CD4-positive, alpha-beta T cell (primary cell): Measurements from ENCODE around the gene MTARC1. TPM values are rescaled to one million over a fixed set of nuclear protein-coding genes. Genes with fewer than 3 reads are reported as not detected.

Source experiments
- ATAC-seq: fragments of 200-7000 bp; cut with Tn5 transposase; one replicate; pipeline ENCODE4 v1.10.0; 2022; ENCODE audit warnings: mild to moderate bottlenecking; ENCODE audit not compliant: poor library complexity
- CTCF ChIA-PET: fragments of 350-600 bp; sonication (Branson Sonifier 250); formaldehyde crosslinking; loops from one replicate; lab custom pipeline; 2021; ENCODE audit warnings: antibody characterized with exemption, inconsistent platforms; lab: Charles Lee
- POLR2A ChIA-PET: fragments of 350-600 bp; sonication (Branson Sonifier 250); formaldehyde crosslinking; loops from one replicate; lab custom pipeline; 2021; ENCODE audit warnings: antibody characterized with exemption, inconsistent platforms; lab: Charles Lee
- DNase-seq, 14 experiments: peaks; one replicate each; pipeline ENCODE4 v3.0.0-alpha.2; 2013 to 2020; ENCODE audit warnings: mixed read lengths in 2 of 14
- H3K27ac ChIP-seq, 2 donors: one replicate each; pipeline versions ENCODE4 v1.5.1 to v1.7.0; 2013; ENCODE audit warnings: low read length in 2 of 2, low read depth in 1 of 2, mild to moderate bottlenecking in 1 of 2
- H3K27me3 ChIP-seq, 2 experiments: 1 replicate in 1 of 2; 2 replicates in 1 of 2; pipeline versions ENCODE4 v1.6.1 to v1.7.0; 2013; ENCODE audit warnings: low read length in 2 of 2, control low read depth in 1 of 2, mild to moderate bottlenecking in 1 of 2, moderate library complexity in 1 of 2; ENCODE audit not compliant: insufficient read depth in 2 of 2, control insufficient read depth in 1 of 2
- H3K36me3 ChIP-seq: one replicate; pipeline ENCODE4 v1.6.1; 2013; ENCODE audit warnings: low read length, control low read depth; ENCODE audit not compliant: insufficient read depth
- H3K4me1 ChIP-seq: one replicate; pipeline ENCODE4 v1.6.1; 2013; ENCODE audit warnings: low read length, control low read depth; ENCODE audit not compliant: insufficient read depth
- H3K4me3 ChIP-seq: one replicate; pipeline ENCODE4 v1.5.1; 2013; ENCODE audit warnings: mild to moderate bottlenecking, low read length, moderate library complexity
- H3K9me3 ChIP-seq, 2 experiments: 1 replicate in 1 of 2; 2 replicates in 1 of 2; pipeline versions ENCODE4 v1.6.1 to v1.7.0; 2013; ENCODE audit warnings: low read length in 2 of 2, mild to moderate bottlenecking in 2 of 2, control low read depth in 1 of 2, moderate library complexity in 1 of 2; ENCODE audit not compliant: control insufficient read depth in 1 of 2, insufficient read depth in 1 of 2
- H3K27ac Mint-ChIP-seq: one replicate; pipeline ENCODE4 v1.8.0; 2020; ENCODE audit warnings: mixed read lengths
- H3K27me3 Mint-ChIP-seq: one replicate; pipeline ENCODE4 v1.8.0; 2021; ENCODE audit warnings: mixed read lengths
- H3K36me3 Mint-ChIP-seq: one replicate; pipeline ENCODE4 v1.8.0; 2021; ENCODE audit warnings: low read depth, mixed read lengths
- H3K4me1 Mint-ChIP-seq: one replicate; pipeline ENCODE4 v1.8.0; 2021; ENCODE audit warnings: low read depth, mixed read lengths
- H3K4me3 Mint-ChIP-seq: one replicate; pipeline ENCODE4 v1.8.0; 2020; ENCODE audit warnings: mild to moderate bottlenecking, mixed read lengths
- H3K9me3 Mint-ChIP-seq: one replicate; pipeline ENCODE4 v1.8.0; 2020; ENCODE audit warnings: mixed read lengths
- intact Hi-C, 2 experiments: fragments of 100-400 bp; cut with DNase I in 1 of 2; cut with micrococcal nuclease in 1 of 2; formaldehyde crosslinking; loops; one replicate each; pipeline versions ENCODE4 v1.15.1 to v1.9.0; 2023 to 2025; cut with DNase I, micrococcal nuclease
- total RNA-seq, 174 experiments: library from RNA in 2 of 174; stranded (reverse) in 2 of 174; gene quantifications; one replicate each; pipeline ENCODE4 v1.2.3 and lab custom pipeline; 2021 to 2026
- TF ChIP-seq, protein P1 (sequence below): fragments of 200-600 bp; IDR thresholded peaks from one replicate; pipeline ENCODE4 v1.8.0; 2022; ENCODE audit warnings: antibody characterized with exemption, mild to moderate bottlenecking

Gene MTARC1
- total RNA-seq, 2 experiments from 2014 or later: not detected

DNA sequence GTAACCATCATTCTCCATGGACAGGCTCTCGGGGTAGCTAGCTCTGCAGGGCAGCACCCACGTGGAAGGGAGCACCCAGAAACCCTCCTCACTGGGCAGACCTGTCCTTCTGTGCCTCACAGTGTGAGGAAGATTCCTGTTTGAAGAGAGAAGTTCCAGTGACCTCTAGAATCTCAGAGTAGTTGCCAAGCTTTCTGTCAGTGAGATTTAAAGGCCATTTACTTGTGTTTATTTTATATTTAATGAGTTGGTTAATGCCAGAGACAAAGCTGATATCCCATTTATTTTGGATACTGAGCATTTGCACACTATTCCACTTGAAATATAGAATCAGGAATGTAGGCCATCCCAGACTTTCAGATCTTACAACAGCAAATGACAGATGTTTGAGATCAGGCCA lies 28.7 kb downstream of the MTARC1 start:
- POLR2A ChIA-PET: no interaction called here
- Histone ChIP-seq H3K27me3 (no peaks in the 10 kb centered on the region), H3K4me1 (peaks cover 3% of the 10 kb centered on the region), H3K27ac (no peak overlapping the region), H3K9me3 (no peaks in the 10 kb centered on the region), H3K4me3 (no peak overlapping the region), H3K36me3 (no peaks in the 10 kb centered on the region)
- Mint-ChIP-seq H3K27ac (no peak overlapping the region), H3K27me3 (peaks cover 34% of the 10 kb centered on the region), H3K36me3 (no peaks in the 10 kb centered on the region), H3K9me3 (no peaks in the 10 kb centered on the region), H3K4me3 (no peak overlapping the region), H3K4me1 (peaks cover 4% of the 10 kb centered on the region)
- TF ChIP-seq, protein P1, sequence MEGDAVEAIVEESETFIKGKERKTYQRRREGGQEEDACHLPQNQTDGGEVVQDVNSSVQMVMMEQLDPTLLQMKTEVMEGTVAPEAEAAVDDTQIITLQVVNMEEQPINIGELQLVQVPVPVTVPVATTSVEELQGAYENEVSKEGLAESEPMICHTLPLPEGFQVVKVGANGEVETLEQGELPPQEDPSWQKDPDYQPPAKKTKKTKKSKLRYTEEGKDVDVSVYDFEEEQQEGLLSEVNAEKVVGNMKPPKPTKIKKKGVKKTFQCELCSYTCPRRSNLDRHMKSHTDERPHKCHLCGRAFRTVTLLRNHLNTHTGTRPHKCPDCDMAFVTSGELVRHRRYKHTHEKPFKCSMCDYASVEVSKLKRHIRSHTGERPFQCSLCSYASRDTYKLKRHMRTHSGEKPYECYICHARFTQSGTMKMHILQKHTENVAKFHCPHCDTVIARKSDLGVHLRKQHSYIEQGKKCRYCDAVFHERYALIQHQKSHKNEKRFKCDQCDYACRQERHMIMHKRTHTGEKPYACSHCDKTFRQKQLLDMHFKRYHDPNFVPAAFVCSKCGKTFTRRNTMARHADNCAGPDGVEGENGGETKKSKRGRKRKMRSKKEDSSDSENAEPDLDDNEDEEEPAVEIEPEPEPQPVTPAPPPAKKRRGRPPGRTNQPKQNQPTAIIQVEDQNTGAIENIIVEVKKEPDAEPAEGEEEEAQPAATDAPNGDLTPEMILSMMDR: no peak
- CTCF ChIA-PET: no interaction called here
- intact Hi-C loops: loop anchor here in 1 of 2 experiments (10.0 kb wide), 1 partner anchor 1189 kb away; no protein-coding TSS in a partner anchor
- DNase-seq: no peak
- ATAC-seq: no peak

DNA sequence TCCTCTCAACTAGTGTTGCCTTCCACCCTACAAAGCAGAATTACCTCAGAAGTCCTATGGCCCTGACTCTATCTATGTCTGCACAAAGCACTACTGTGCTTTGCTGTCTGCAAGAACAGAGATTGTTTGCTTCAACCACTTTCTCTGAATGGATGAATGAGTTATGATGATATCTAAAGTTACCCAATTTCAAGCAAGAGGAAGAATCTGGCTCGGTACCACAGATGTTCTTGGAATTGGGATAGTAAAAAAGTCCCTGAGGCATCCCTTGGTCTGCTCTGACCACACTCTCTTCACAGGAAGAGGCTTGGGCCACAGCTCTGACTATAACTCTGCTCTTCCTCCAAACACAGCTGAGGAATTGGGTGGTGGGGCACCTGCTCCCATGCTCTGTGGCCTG lies 31.2 kb downstream of the MTARC1 start:
- intact Hi-C loops: loop anchor here in 1 of 2 experiments (10.0 kb wide), 1 partner anchor 1187 kb away; no protein-coding TSS in a partner anchor
- DNase-seq: no peak
- TF ChIP-seq, protein P1: no peak
- Histone ChIP-seq H3K4me3 (no peak overlapping the region), H3K27ac (no peak overlapping the region), H3K4me1 (no peaks in the 10 kb centered on the region), H3K36me3 (no peaks in the 10 kb centered on the region), H3K27me3 (no peaks in the 10 kb centered on the region), H3K9me3 (no peaks in the 10 kb centered on the region)
- no peak for ATAC-seq
- CTCF ChIA-PET: no interaction called here
- H3K27me3 Mint-ChIP-seq: peaks cover 22% of the 10 kb centered on the region
- no peak overlapping the region for H3K4me3 Mint-ChIP-seq
- no peak overlapping the region for H3K27ac Mint-ChIP-seq
- POLR2A ChIA-PET: no interaction called here
- no peaks in the 10 kb centered on the region for H3K9me3 Mint-ChIP-seq
- H3K4me1 Mint-ChIP-seq: no peaks in the 10 kb centered on the region
- no peaks in the 10 kb centered on the region for H3K36me3 Mint-ChIP-seq

DNA sequence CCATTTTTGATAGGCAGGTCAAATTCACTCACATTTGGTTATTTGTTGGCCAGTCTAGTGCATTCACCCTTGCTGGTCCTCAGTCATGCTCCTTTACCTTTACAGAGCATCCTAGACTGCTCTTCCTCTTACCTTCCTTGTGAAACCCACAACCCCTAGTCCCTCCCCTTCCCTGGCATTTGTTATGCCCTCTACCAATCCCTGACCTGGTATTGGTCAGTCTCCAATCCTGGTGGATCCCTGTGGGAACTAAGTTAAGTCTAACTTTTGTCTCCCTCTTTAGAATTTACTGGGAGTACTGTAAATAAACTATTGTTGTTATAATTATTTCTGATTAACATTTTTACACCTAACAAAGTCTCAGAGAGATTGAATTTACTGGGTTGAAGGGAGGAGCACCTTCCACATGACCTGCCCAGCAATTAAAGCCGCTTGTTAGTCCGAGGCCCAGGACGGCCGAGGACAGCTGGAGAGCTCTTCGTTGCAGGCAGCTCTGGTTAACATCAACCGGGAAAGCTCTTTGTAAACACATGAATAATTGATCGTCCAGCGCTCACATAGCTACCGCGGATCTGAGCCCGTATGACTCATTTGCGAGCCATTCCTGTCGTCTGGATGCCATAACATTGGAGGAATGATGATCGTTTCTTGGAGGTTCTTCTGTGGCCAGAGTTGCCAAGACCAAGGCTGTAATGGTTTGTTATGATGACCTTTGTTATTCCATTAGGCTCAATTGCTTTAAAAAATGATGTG lies 31.9 kb downstream of the MTARC1 start:
- intact Hi-C loops: loop anchor here in 1 of 2 experiments (10.0 kb wide), 1 partner anchor 1186 kb away; no protein-coding TSS in a partner anchor
- ChIA-PET POLR2A (no interaction called here), CTCF (no interaction called here)
- Mint-ChIP-seq H3K27ac (no peak overlapping the region), H3K4me3 (no peak overlapping the region), H3K9me3 (no peaks in the 10 kb centered on the region), H3K36me3 (no peaks in the 10 kb centered on the region), H3K4me1 (no peaks in the 10 kb centered on the region), H3K27me3 (peaks cover 15% of the 10 kb centered on the region)
- TF ChIP-seq, protein P1: no peak
- no peaks in the 10 kb centered on the region for H3K9me3 ChIP-seq
- H3K27me3 ChIP-seq: no peaks in the 10 kb centered on the region
- H3K27ac ChIP-seq: no peak overlapping the region
- DNase-seq (no peak), ATAC-seq (no peak)
- H3K4me1 ChIP-seq: no peaks in the 10 kb centered on the region
- no peaks in the 10 kb centered on the region for H3K36me3 ChIP-seq
- no peak overlapping the region for H3K4me3 ChIP-seq
